Activated CD8-positive, alpha-beta memory T cell treated with anti-CD3 and anti-CD28 coated beads for 1 hour (primary cell): ENCODE measurements around the gene BCAT1.
"Not testable (repeated sequence)": the region's sequence is repeated elsewhere in the genome, so short reads cannot be mapped to it uniquely, and the experiment has no call there.

Experiments used
- DNase-seq, 2 donors: peaks; one replicate each; pipeline ENCODE4 v3.0.0-alpha.2; 2020; ENCODE audit warnings: low read depth in 1 of 2; ENCODE audit errors: extremely low read depth in 1 of 2

BCAT1 gene

GRCh38 chr12:24960222-24960855 lies 11.4 kb upstream of the BCAT1 start:
- DNase-seq, result no peak

GRCh38 chr12:24956351-24956750 lies 7.5 kb upstream of the BCAT1 start:
- not testable (repeated sequence) for DNase-seq

GRCh38 chr12:24955853-24956252 lies 7.0 kb upstream of the BCAT1 start:
- DNase-seq, result no peak

- no peak for DNase-seq
Measured at GRCh38 chr12:24955389-24955788, 6.5 kb upstream of the BCAT1 start.

GRCh38 chr12:24954261-24954660 lies 5.4 kb upstream of the BCAT1 start:
- DNase-seq, result no peak

- no peak for DNase-seq
Measured at GRCh38 chr12:24952389-24952788, 3.5 kb upstream of the BCAT1 start.

GRCh38 chr12:24950231-24950834 lies 1.4 kb upstream of the BCAT1 start:
- no peak for DNase-seq

GRCh38 chr12:24948420-24948756 lies 513 bp downstream of the BCAT1 start:
- DNase-seq, result no peak

GRCh38 chr12:24947541-24948419 lies 1.1 kb downstream of the BCAT1 start:
- DNase-seq, result no peak

- no peak for DNase-seq
Measured at GRCh38 chr12:24945845-24946244, 3.1 kb downstream of the BCAT1 start.

- DNase-seq, result no peak
Measured at GRCh38 chr12:24945039-24945438, 3.9 kb downstream of the BCAT1 start.

- DNase-seq, result no peak
Measured at GRCh38 chr12:24944601-24944975, 4.3 kb downstream of the BCAT1 start.

GRCh38 chr12:24943947-24944600 lies 4.8 kb downstream of the BCAT1 start:
- DNase-seq, result no peak

- DNase-seq, result no peak
Measured at GRCh38 chr12:24940157-24940556, 8.7 kb downstream of the BCAT1 start.

- DNase-seq, result not testable (repeated sequence)
Measured at GRCh38 chr12:24939551-24939950, 9.3 kb downstream of the BCAT1 start.

GRCh38 chr12:24938341-24938740 lies 10.6 kb downstream of the BCAT1 start:
- DNase-seq, result no peak

GRCh38 chr12:24937553-24938244 lies 11.2 kb downstream of the BCAT1 start:
- no peak for DNase-seq

- DNase-seq, result no peak
Measured at GRCh38 chr12:24933694-24934407, 15.1 kb downstream of the BCAT1 start.

GRCh38 chr12:24931666-24932405 lies 17.1 kb downstream of the BCAT1 start:
- no peak for DNase-seq

GRCh38 chr12:24929953-24930352 lies 18.9 kb downstream of the BCAT1 start:
- DNase-seq, result no peak
